ENCODE data around the gene OR8J3. TPM values are rescaled to one million over a fixed set of nuclear protein-coding genes. Genes with fewer than 3 reads are reported as not detected.

Gene OR8J3
- total RNA-seq, 1 experiment from 2014 or later, result not detected

GRCh38 chr11:56183459-56183858 lies 43.5 kb upstream of the OR8J3 start:
- H3K79me2 ChIP-seq (ENCODE audit: insufficient read depth, low read length), result no peaks in the 10 kb centered on the region
- no peak overlapping the region for H2BK120ac ChIP-seq (ENCODE audit: low read depth, low read length, poor library complexity, severe bottlenecking)
- Mint-ChIP-seq H3K27me3 (ENCODE audit: low read depth) (no peaks in the 10 kb centered on the region), H3K4me3 (no peak overlapping the region), H3K9me3 (peaks cover 24 to 46% of the 10 kb centered on the region in 2 experiments), H3K27ac (no peak overlapping the region), H3K36me3 (ENCODE audit: insufficient read depth in 1 of 3, low read depth in 3 of 3) (peaks cover 5 to 9% (median 7%) of the 10 kb centered on the region in 3 experiments; a peak in 6 of 7 replicates), H3K4me1 (no peaks in the 10 kb centered on the region)
- H3T11ph ChIP-seq (ENCODE audit: low read length), result no peak overlapping the region
- H2AFZ ChIP-seq (ENCODE audit: low read length), result no peak overlapping the region
- H3K18ac ChIP-seq (ENCODE audit: insufficient read length, low read depth, low read length), result no peak overlapping the region
- H3K9ac ChIP-seq (ENCODE audit: extremely low read depth, insufficient read length, low read length), result no peak overlapping the region
- H3K9me3 ChIP-seq (ENCODE audit: control insufficient read depth, low read depth, low read length), result peaks cover 11% of the 10 kb centered on the region
- H3K27me3 ChIP-seq (ENCODE audit: insufficient read depth, low read length), result no peaks in the 10 kb centered on the region
- H3K79me1 ChIP-seq (ENCODE audit: insufficient read depth, low read depth, low read length, poor library complexity, severe bottlenecking), result no peaks in the 10 kb centered on the region
- H3K23me2 ChIP-seq (ENCODE audit: insufficient read length, low read depth, low read length, poor library complexity, severe bottlenecking), result no peaks in the 10 kb centered on the region
- H3K27ac ChIP-seq (ENCODE audit: insufficient read length, low read depth, low read length), result no peak overlapping the region
- no peak overlapping the region for H2BK12ac ChIP-seq (ENCODE audit: insufficient read length, low read depth, low read length)
- no peak overlapping the region for H3K23ac ChIP-seq (ENCODE audit: insufficient read length, low read depth, low read length)
- TF ChIP-seq CTCF (conservative IDR thresholded peaks at IDR 0.05), result no peak
- H3K56ac ChIP-seq (ENCODE audit: insufficient read length, low read depth, low read length), result no peak overlapping the region
- no peak overlapping the region for H2BK15ac ChIP-seq (ENCODE audit: low read depth, low read length)
- H2BK5ac ChIP-seq (ENCODE audit: insufficient read length, low read length), result no peak overlapping the region
- no peak overlapping the region for H4K8ac ChIP-seq (replicated peaks; ENCODE audit: insufficient read length, low read depth, low read length)
- H2AK5ac ChIP-seq (ENCODE audit: insufficient read length, low read length), result no peak overlapping the region
- no peak overlapping the region for H2BK20ac ChIP-seq (ENCODE audit: low read depth, low read length, poor library complexity, severe bottlenecking)
- H3K4ac ChIP-seq (ENCODE audit: low read depth, low read length), result no peak overlapping the region
- H4K5ac ChIP-seq (ENCODE audit: insufficient read length, low read depth, low read length), result no peak overlapping the region
- H4K91ac ChIP-seq (ENCODE audit: insufficient read length, low read depth, low read length), result no peak overlapping the region
- no peaks in the 10 kb centered on the region for H4K20me1 ChIP-seq (ENCODE audit: control insufficient read depth, insufficient read depth, insufficient read length)
- H3K4me1 ChIP-seq (ENCODE audit: insufficient read depth, low read length), result no peaks in the 10 kb centered on the region
- no peak for DNase-seq
- H3K14ac ChIP-seq (ENCODE audit: insufficient read depth, low read length), result no peak overlapping the region
- H3K4me2 ChIP-seq (ENCODE audit: insufficient read depth, insufficient read length, low read length), result no peak overlapping the region

All from H9 (cell line).